ENCODE data around the gene ELK4. TPM values are rescaled to one million over a fixed set of nuclear protein-coding genes. Genes with fewer than 3 reads are reported as not detected.

Gene ELK4, protein sequence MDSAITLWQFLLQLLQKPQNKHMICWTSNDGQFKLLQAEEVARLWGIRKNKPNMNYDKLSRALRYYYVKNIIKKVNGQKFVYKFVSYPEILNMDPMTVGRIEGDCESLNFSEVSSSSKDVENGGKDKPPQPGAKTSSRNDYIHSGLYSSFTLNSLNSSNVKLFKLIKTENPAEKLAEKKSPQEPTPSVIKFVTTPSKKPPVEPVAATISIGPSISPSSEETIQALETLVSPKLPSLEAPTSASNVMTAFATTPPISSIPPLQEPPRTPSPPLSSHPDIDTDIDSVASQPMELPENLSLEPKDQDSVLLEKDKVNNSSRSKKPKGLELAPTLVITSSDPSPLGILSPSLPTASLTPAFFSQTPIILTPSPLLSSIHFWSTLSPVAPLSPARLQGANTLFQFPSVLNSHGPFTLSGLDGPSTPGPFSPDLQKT
- total RNA-seq: 11.0 and 11.7 TPM in 2 replicates
- 8.0 and 11.8 TPM in 2 replicates for polyA plus RNA-seq
- 6.4 and 9.6 TPM in 2 replicates for polyA plus RNA-seq (2012)
- 12.7 and 16.9 TPM in 2 replicates for polyA minus RNA-seq (ENCODE audit: low replicate concordance)

DNA sequence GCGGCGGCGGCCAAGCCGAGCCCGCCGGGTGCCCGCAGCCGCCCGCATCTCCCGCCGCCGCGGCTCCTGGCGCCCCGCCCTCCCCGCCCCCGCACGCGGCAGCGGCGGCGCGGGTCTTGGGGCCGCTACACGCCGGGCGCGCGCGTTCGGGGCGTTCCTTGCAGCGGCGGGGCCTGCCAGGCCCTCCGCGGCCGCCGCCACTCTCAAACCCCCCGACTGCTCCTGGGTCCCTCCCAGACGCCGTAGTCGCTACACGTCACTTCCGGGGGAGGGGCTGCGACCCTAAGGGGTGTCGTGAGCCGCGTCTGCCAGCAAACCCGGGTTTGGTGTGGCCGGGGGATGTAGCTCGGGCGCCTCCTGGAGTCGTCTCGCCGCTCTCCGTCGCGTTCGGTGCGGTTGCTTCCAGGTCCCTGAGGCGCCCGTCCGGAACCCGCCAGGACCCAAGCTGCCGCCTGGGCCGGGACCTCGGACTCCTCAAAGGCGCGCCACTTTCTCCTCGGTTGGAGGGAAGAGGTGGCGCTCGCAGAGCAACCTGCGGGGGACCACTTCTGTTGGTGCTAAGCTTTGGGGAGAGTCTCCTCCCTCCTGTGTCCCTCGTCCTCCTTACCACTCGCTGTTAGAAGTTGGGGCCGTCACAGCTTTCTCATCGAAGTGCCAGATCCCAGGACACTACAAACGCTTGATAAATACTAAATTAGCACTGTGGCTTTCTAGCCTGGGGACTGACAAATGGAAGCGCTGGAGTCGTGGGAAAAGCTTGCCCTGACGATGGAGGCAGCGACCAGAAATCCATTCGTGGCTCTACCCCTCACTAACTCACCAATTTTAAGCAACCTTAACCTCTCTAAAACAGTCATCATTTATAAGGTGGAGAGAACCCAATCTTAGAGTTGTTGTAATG, at the start of gene ELK4:
TSS of gene ELK4 (minus strand) at position 244 of the 901 bp plus-strand sequence. CDS start 8,129 bp downstream, outside the sequence.
- H3K4me1 ChIP-seq (ENCODE audit: control insufficient read depth, extremely low read depth, insufficient read depth, low read length): peaks cover 9% of the 10 kb centered on the region
- H3K79me2 ChIP-seq (ENCODE audit: control insufficient read depth, insufficient read depth, low read length): peaks cover 33% of the 10 kb centered on the region
- H3K36me3 ChIP-seq (ENCODE audit: control insufficient read depth, insufficient read depth, low read length): no peaks in the 10 kb centered on the region
- no peak for TF ChIP-seq EZH2 (IDR thresholded peaks at IDR 0.05; ENCODE audit: low read length, missing control alignments)
- TF ChIP-seq, protein P1, sequence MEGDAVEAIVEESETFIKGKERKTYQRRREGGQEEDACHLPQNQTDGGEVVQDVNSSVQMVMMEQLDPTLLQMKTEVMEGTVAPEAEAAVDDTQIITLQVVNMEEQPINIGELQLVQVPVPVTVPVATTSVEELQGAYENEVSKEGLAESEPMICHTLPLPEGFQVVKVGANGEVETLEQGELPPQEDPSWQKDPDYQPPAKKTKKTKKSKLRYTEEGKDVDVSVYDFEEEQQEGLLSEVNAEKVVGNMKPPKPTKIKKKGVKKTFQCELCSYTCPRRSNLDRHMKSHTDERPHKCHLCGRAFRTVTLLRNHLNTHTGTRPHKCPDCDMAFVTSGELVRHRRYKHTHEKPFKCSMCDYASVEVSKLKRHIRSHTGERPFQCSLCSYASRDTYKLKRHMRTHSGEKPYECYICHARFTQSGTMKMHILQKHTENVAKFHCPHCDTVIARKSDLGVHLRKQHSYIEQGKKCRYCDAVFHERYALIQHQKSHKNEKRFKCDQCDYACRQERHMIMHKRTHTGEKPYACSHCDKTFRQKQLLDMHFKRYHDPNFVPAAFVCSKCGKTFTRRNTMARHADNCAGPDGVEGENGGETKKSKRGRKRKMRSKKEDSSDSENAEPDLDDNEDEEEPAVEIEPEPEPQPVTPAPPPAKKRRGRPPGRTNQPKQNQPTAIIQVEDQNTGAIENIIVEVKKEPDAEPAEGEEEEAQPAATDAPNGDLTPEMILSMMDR (conservative IDR thresholded peaks at IDR 0.05 in 1 of 2, IDR thresholded peaks at IDR 0.05 in 1 of 2; ENCODE audit: low read depth in 1 of 2, low read length in 2 of 2): peak; percentile 51 to 66
- H3K27ac ChIP-seq (ENCODE audit: insufficient read depth, low read length): peak within 1 kb of the TSS; percentile 97
- H3K4me2 ChIP-seq (ENCODE audit: extremely low read depth, insufficient read depth, low read length): peak within 1 kb of the TSS; percentile 80
- H2AFZ ChIP-seq (ENCODE audit: low read length): peak within 1 kb of the TSS; percentile 87
- H4K20me1 ChIP-seq (ENCODE audit: control insufficient read depth, extremely low read depth, insufficient read depth, low read length): no peaks in the 10 kb centered on the region
- no peaks in the 10 kb centered on the region for H3K27me3 ChIP-seq (ENCODE audit: control insufficient read depth, insufficient read depth, low read length)
- H3K9ac ChIP-seq (ENCODE audit: insufficient read depth, low read length): peak within 1 kb of the TSS; percentile 94
- peak; percentile 97 to 98 for DNase-seq (ENCODE audit: low read depth in 2 of 2)
- peak within 1 kb of the TSS; percentile 68 to 88 (median 83) for H3K4me3 ChIP-seq (replicated peaks in 1 of 4; ENCODE audit: control extremely low read depth in 1 of 4, insufficient read depth in 1 of 4, low read depth in 3 of 4, low read length in 4 of 4)
- no peaks in the 10 kb centered on the region for H3K9me3 ChIP-seq (ENCODE audit: control insufficient read depth, insufficient read depth, low read depth, low read length)

DNA sequence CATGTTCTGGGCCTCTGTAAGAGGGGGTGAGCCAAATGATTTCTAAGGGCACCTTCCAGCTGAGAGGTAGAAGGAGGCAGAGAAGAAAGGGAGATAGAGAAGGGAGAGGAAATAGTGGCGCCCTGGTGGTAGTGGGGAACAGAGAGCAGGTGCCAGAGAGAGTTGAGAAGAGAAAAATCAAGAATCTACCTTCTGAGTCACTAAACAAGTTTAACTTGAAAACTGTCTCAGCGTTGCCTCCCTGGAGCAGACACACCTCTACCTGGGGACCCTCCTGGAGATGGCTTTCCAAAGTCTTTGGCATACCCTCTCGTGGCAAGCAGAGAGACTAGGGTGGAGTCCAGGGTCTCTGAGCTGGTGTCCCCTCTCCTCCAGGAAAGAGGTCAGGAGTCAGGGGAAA, 49.6 kb upstream of the ELK4 start:
- Histone ChIP-seq H4K20me1 (ENCODE audit: control insufficient read depth, extremely low read depth, insufficient read depth, low read length) (no peaks in the 10 kb centered on the region), H3K27ac (ENCODE audit: insufficient read depth, low read length) (no peak overlapping the region), H3K27me3 (ENCODE audit: control insufficient read depth, insufficient read depth, low read length) (peaks cover 6% of the 10 kb centered on the region), H3K4me2 (ENCODE audit: extremely low read depth, insufficient read depth, low read length) (no peak overlapping the region), H3K36me3 (ENCODE audit: control insufficient read depth, insufficient read depth, low read length) (no peaks in the 10 kb centered on the region), H3K79me2 (ENCODE audit: control insufficient read depth, insufficient read depth, low read length) (no peaks in the 10 kb centered on the region), H3K4me1 (ENCODE audit: control insufficient read depth, extremely low read depth, insufficient read depth, low read length) (peaks cover 7% of the 10 kb centered on the region), H2AFZ (ENCODE audit: low read length) (no peak overlapping the region), H3K4me3 (replicated peaks in 1 of 4; ENCODE audit: control extremely low read depth in 1 of 4, insufficient read depth in 1 of 4, low read depth in 3 of 4, low read length in 4 of 4) (no peak overlapping the region), H3K9me3 (ENCODE audit: control insufficient read depth, insufficient read depth, low read depth, low read length) (no peaks in the 10 kb centered on the region), H3K9ac (ENCODE audit: insufficient read depth, low read length) (no peak overlapping the region)
- no peak for TF ChIP-seq EZH2 (IDR thresholded peaks at IDR 0.05; ENCODE audit: low read length, missing control alignments)
- TF ChIP-seq, protein P1 (conservative IDR thresholded peaks at IDR 0.05 in 1 of 2, IDR thresholded peaks at IDR 0.05 in 1 of 2; ENCODE audit: low read depth in 1 of 2, low read length in 2 of 2): no peak
- DNase-seq (ENCODE audit: low read depth in 2 of 2): no peak
